Trophoblast cell (in vitro differentiated cells and primary cell): ENCODE results near the gene LRRC37A3.
"Not testable (repeated sequence)": the region's sequence is repeated elsewhere in the genome, so short reads cannot be mapped to it uniquely, and the experiment has no call there.

Experiments used
- DNase-seq, 2 donors: peaks; one replicate each; pipeline ENCODE4 v3.0.0-alpha.2; 2016
- H2AFZ ChIP-seq: 2 replicates; pipeline ENCODE4 v1.6.1; 2013; ENCODE audit warnings: low read length, moderate library complexity, mild to moderate bottlenecking; ENCODE audit not compliant: insufficient read depth, poor library complexity
- H2AK5ac ChIP-seq: 2 replicates; pipeline ENCODE4 v1.6.1; 2013; ENCODE audit warnings: mild to moderate bottlenecking, low read length
- H2BK120ac ChIP-seq: 2 replicates; pipeline ENCODE4 v1.6.1; 2013; ENCODE audit warnings: low read length, mild to moderate bottlenecking, moderate library complexity; ENCODE audit not compliant: insufficient read depth, poor library complexity
- H2BK12ac ChIP-seq: 2 replicates; pipeline ENCODE4 v1.6.1; 2013; ENCODE audit warnings: mild to moderate bottlenecking, low read length, moderate library complexity
- H2BK5ac ChIP-seq: 2 replicates; pipeline ENCODE4 v1.6.1; 2013; ENCODE audit warnings: low read length, low read depth, moderate library complexity, mild to moderate bottlenecking; ENCODE audit not compliant: poor library complexity
- H3K14ac ChIP-seq: 2 replicates; pipeline ENCODE4 v1.6.1; 2013; ENCODE audit warnings: mild to moderate bottlenecking, low read length
- H3K18ac ChIP-seq: 2 replicates; pipeline ENCODE4 v1.6.1; 2013; ENCODE audit warnings: mild to moderate bottlenecking, low read length
- H3K23ac ChIP-seq: 2 replicates; pipeline ENCODE4 v1.6.1; 2013; ENCODE audit warnings: low read length
- H3K27ac ChIP-seq: 2 replicates; pipeline ENCODE4 v1.5.1; 2013; ENCODE audit warnings: low read depth, mild to moderate bottlenecking, inconsistent platforms, low read length, moderate library complexity
- H3K27me3 ChIP-seq: 2 replicates; pipeline ENCODE4 v1.6.1; 2013; ENCODE audit warnings: inconsistent platforms, mild to moderate bottlenecking, low read length, moderate library complexity; ENCODE audit not compliant: insufficient read depth
- H3K36me3 ChIP-seq, 2 experiments: 1 replicate in 1 of 2; 2 replicates in 1 of 2; pipeline ENCODE4 v1.6.1; 2013; ENCODE audit warnings: low read length in 2 of 2, mild to moderate bottlenecking in 2 of 2, moderate library complexity in 1 of 2; ENCODE audit not compliant: insufficient read depth in 2 of 2, control insufficient read depth in 1 of 2
- H3K4ac ChIP-seq: 2 replicates; pipeline ENCODE4 v1.6.1; 2013; ENCODE audit warnings: low read depth, mild to moderate bottlenecking, low read length, moderate library complexity
- H3K4me1 ChIP-seq, 2 experiments: 1 replicate in 1 of 2; 2 replicates in 1 of 2; pipeline ENCODE4 v1.6.1; 2013; ENCODE audit warnings: low read length in 2 of 2, mild to moderate bottlenecking in 2 of 2, moderate library complexity in 1 of 2; ENCODE audit not compliant: insufficient read depth in 2 of 2, control insufficient read depth in 1 of 2
- H3K4me2 ChIP-seq: 2 replicates; pipeline ENCODE4 v1.6.1; 2013; ENCODE audit warnings: inconsistent platforms, mild to moderate bottlenecking, low read length, moderate library complexity
- H3K4me3 ChIP-seq: 2 replicates; pipeline ENCODE4 v1.5.1; 2013; ENCODE audit warnings: mild to moderate bottlenecking, low read depth, low read length, inconsistent platforms
- H3K79me1 ChIP-seq: one replicate; pipeline ENCODE4 v1.6.1; 2013; ENCODE audit warnings: low read length
- H3K79me2 ChIP-seq: 2 replicates; pipeline ENCODE4 v1.6.1; 2013; ENCODE audit warnings: low read length, mild to moderate bottlenecking; ENCODE audit not compliant: control insufficient read depth, insufficient read depth, poor library complexity
- H3K9ac ChIP-seq: 2 replicates; pipeline ENCODE4 v1.6.1; 2013; ENCODE audit warnings: mild to moderate bottlenecking, low read length
- H3K9me3 ChIP-seq: 2 replicates; pipeline ENCODE4 v1.6.1; 2013; ENCODE audit warnings: low read depth, mild to moderate bottlenecking, control low read depth, inconsistent platforms, low read length; ENCODE audit not compliant: insufficient read depth
- H4K12ac ChIP-seq: 2 replicates; pipeline ENCODE4 v1.6.1; 2013; ENCODE audit warnings: low read depth, mild to moderate bottlenecking, low read length, moderate library complexity
- H4K8ac ChIP-seq: 2 replicates; pipeline ENCODE4 v1.6.1; 2013; ENCODE audit warnings: low read depth, mild to moderate bottlenecking, low read length, moderate library complexity
- H4K91ac ChIP-seq: one replicate; pipeline ENCODE4 v1.6.1; 2013; ENCODE audit warnings: low read depth, mild to moderate bottlenecking, low read length, moderate library complexity
- WGBS: extraction: QIAGEN DNeasy Blood & Tissue Kit; methylation state at CpG from one replicate; pipeline ENCODE4 v1.1.7; 2013; ENCODE audit warnings: missing lambda C conversion rate; ENCODE audit not compliant: insufficient read length, insufficient coverage; ENCODE audit errors: extremely low coverage; 5-methylcytosine and 5-hydroxymethylcytosine counted together

LRRC37A3 gene

DNA sequence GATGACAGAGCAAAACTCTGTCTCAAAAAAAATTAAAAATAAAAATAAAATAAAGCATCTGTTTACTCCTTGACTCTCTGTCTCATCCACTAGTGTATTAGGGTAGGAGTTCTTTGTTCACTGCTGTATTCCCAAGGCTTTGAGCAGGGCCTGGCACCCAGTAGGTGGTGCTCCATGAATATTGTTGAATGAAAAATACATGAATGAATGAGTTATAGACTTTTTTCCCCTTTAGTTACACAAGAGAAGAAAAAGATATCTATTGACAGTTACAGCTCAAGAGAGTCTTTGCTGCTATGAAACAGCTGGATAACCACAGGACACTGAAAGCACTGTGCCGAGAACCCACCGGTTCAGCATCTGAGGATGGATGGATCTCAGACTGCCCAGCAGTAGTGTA, 44.5 kb upstream of the LRRC37A3 start:
- WGBS = no CpG with 5 or more reads among the region's 2 CpGs
- H2AFZ ChIP-seq, H3K27ac ChIP-seq, H3K79me2 ChIP-seq, H4K12ac ChIP-seq, H3K4ac ChIP-seq, H3K4me3 ChIP-seq, H3K4me1 ChIP-seq, H3K9me3 ChIP-seq, H3K4me2 ChIP-seq, H3K79me1 ChIP-seq, H2BK120ac ChIP-seq, H4K8ac ChIP-seq, H3K27me3 ChIP-seq, H2AK5ac ChIP-seq, H3K9ac ChIP-seq, H2BK5ac ChIP-seq, H3K18ac ChIP-seq, H3K36me3 ChIP-seq, H4K91ac ChIP-seq, H2BK12ac ChIP-seq, DNase-seq, H3K14ac ChIP-seq, H3K23ac ChIP-seq: not testable (repeated sequence)

DNA sequence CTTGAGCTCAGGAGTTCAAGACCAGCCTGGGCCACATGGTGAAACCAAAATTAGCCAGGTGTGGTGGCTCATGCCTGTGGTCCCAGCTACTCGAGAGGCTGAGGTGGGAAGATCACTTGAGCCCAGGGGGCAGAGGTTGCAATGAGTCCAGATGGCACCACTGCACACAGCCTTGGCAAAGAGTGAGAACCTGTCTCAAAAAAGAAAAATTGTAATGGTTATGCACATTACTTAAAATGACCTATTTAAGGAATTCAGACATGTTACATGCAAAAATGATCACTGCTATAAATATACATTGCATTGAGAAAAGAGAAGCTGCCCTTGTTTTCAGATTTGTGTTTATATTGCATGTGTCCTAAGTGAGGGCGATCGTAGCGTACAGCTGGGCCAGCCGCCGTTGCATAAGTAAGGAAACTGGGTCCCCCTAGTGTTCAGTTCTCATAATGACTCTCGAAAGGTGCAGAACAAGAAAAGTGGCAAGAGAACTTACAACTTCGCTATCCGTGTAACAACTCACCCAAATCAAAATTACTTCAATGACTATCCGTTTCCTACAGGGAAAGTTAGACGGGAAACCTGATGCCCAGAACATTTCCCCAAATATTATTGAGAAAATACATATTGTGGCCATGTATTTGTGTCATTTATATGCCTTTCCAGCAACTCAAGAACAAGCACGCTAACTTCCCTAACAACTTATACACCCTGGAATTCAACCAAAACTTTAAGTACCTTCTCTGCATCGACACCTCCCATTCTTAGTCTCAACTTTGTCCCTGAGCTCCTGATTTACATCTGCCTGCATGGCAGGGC, 42.5 kb upstream of the LRRC37A3 start:
- H4K12ac ChIP-seq, H2AK5ac ChIP-seq, H3K36me3 ChIP-seq, H3K79me2 ChIP-seq, H3K4me1 ChIP-seq, H2BK120ac ChIP-seq, H3K27me3 ChIP-seq, H2AFZ ChIP-seq, H2BK12ac ChIP-seq, H3K27ac ChIP-seq, H4K8ac ChIP-seq, H3K9ac ChIP-seq, H3K9me3 ChIP-seq, H3K4ac ChIP-seq, H3K23ac ChIP-seq, H3K18ac ChIP-seq, H2BK5ac ChIP-seq, H3K14ac ChIP-seq, H3K4me3 ChIP-seq, H3K4me2 ChIP-seq, H3K79me1 ChIP-seq: not testable (repeated sequence)
- DNase-seq = peak in 1 of 2 donors; percentile 66
- H4K91ac ChIP-seq = peak overlapping the region; percentile 18
- WGBS = no CpG with 5 or more reads among the region's 13 CpGs

DNA sequence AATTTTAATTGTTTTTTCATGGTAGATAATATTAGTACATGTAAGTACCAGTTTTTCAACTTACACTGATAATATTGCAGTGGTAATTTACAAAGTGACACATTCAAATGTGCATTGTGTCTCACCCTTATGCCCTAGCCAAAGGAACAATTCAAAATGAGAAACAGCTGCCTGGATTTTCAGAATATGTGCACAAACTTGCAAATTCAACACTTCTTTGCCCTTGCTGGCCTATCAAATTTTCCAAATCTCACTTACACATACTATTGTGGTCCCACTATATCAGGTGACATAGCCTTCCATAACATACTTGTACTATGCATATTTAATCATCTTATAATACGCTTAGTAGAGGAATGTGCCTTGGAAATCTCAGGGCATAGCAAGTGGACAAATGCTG, 32.6 kb upstream of the LRRC37A3 start:
- H3K27ac ChIP-seq = no peak overlapping the region
- no peaks in the 10 kb centered on the region for H3K4me1 ChIP-seq
- H3K4ac ChIP-seq = no peak overlapping the region
- no peak overlapping the region for H2BK120ac ChIP-seq
- H3K23ac ChIP-seq = no peak overlapping the region
- no peak overlapping the region for H4K8ac ChIP-seq
- no peak for DNase-seq
- H3K18ac ChIP-seq = no peak overlapping the region
- no peak overlapping the region for H3K14ac ChIP-seq
- H2AFZ ChIP-seq = no peak overlapping the region
- no peak overlapping the region for H3K4me3 ChIP-seq
- no peaks in the 10 kb centered on the region for H3K79me2 ChIP-seq
- no peak overlapping the region for H3K9ac ChIP-seq
- no peak overlapping the region for H2AK5ac ChIP-seq
- no peaks in the 10 kb centered on the region for H3K9me3 ChIP-seq
- no peak overlapping the region for H3K4me2 ChIP-seq
- WGBS = no CpG with 5 or more reads among the region's 1 CpG
- no peaks in the 10 kb centered on the region for H3K79me1 ChIP-seq
- no peak overlapping the region for H2BK12ac ChIP-seq
- no peaks in the 10 kb centered on the region for H3K36me3 ChIP-seq
- no peak overlapping the region for H4K12ac ChIP-seq
- no peaks in the 10 kb centered on the region for H3K27me3 ChIP-seq
- H2BK5ac ChIP-seq = no peak overlapping the region
- H4K91ac ChIP-seq = no peak overlapping the region

DNA sequence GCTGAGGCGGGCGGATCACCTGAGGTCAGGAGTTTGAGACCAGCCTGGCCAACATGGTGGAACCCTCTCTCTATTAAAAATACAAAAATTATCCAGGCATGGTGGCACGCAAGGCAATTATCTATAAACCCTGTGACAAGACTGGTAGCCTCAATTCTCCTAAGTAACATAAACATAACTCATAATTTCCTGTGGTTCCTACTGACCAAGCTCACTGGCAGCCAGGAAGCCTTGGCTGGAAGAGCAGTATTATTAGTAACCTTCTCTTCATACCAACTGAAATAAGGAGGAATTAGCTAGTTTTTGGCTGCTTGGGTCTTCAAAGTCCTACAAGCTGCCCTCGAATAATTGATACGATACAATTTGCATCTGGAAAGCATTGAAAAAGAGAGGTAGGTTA, 31.6 kb upstream of the LRRC37A3 start:
- Histone ChIP-seq H3K4ac (no peak overlapping the region), H3K9me3 (no peaks in the 10 kb centered on the region), H3K79me1 (no peaks in the 10 kb centered on the region), H3K18ac (no peak overlapping the region), H3K79me2 (no peaks in the 10 kb centered on the region), H2AFZ (no peak overlapping the region), H4K12ac (no peak overlapping the region), H4K8ac (no peak overlapping the region), H3K27ac (no peak overlapping the region), H4K91ac (no peak overlapping the region), H3K4me2 (no peak overlapping the region), H3K9ac (no peak overlapping the region), H2BK12ac (no peak overlapping the region), H3K23ac (no peak overlapping the region), H3K36me3 (no peaks in the 10 kb centered on the region), H3K14ac (no peak overlapping the region), H2BK5ac (no peak overlapping the region), H2BK120ac (no peak overlapping the region), H3K27me3 (no peaks in the 10 kb centered on the region), H3K4me1 (no peaks in the 10 kb centered on the region), H2AK5ac (no peak overlapping the region), H3K4me3 (no peak overlapping the region)
- no peak for DNase-seq
- no CpG with 5 or more reads among the region's 5 CpGs for WGBS
